Measurements from ENCODE around the gene RBMS3.
"Not testable (repeated sequence)": the region's sequence is repeated elsewhere in the genome, so short reads cannot be mapped to it uniquely, and the experiment has no call there.

The RBMS3 gene

DNA sequence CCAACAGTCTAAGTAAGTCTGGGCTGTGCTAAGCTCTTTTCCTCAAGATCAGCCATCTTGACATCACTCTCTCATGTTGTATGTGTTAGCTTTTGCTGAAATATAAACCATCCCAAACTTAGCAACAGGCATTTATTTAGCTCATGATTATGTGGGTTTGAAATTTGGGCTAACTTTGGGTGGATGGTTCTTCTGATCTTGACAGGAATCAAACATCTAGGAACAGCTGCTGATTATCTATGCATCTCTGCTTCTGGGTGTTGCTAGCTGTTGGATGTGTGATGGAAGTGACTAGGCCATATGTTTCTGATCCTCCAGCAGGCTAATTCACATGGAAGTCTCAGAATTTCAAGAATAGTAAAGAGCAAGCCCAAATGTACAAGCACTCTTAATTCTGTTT lies 710.3 kb downstream of the RBMS3 start:
- no peak for DNase-seq

DNA sequence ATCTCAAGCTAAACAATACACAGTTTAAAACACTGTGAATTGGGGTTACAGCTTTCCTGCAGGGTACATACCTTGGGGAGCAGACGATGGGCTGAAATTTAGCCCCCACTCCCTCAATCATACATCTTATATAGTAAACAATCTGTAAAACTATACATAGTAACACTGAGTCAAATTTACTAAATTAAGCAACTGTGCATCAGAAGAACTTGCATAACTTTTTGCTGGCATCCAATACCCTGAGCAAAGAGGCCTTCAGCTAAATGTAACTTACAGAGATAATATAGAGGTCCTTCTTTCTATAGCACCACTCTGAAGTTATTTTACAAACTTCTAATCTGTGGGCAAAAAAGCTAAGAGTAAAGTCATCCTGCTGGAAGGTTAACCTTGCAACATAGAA lies 721.9 kb downstream of the RBMS3 start:
- no peak for DNase-seq

- no peak for DNase-seq
These were observed 722.9 kb downstream of the RBMS3 start for GRCh38 chr3:30003741-30004140.

GRCh38 chr3:30004481-30004880 lies 723.6 kb downstream of the RBMS3 start:
- no peak for DNase-seq

- no peak for DNase-seq
These were observed 725.2 kb downstream of the RBMS3 start for GRCh38 chr3:30006111-30006510.

DNA sequence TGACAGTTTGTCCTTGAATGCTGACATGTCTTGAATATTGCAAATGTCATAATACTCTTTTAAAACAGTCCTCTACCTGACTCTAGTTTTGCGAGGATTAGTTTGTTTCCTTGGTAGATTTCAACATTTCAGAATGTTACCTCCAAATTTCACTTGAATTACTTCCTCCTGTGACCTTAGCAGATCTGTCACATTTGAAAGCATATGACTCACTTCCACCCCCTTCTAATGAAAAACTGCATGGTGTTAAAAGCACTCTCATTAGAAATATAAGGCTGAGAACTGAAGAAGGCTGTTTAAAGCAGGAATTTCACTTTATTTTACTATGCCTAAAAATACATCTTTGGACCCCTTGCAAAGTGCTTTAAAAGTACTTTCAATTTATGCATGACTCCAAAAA lies 726.8 kb downstream of the RBMS3 start:
- DNase-seq: no peak

DNA sequence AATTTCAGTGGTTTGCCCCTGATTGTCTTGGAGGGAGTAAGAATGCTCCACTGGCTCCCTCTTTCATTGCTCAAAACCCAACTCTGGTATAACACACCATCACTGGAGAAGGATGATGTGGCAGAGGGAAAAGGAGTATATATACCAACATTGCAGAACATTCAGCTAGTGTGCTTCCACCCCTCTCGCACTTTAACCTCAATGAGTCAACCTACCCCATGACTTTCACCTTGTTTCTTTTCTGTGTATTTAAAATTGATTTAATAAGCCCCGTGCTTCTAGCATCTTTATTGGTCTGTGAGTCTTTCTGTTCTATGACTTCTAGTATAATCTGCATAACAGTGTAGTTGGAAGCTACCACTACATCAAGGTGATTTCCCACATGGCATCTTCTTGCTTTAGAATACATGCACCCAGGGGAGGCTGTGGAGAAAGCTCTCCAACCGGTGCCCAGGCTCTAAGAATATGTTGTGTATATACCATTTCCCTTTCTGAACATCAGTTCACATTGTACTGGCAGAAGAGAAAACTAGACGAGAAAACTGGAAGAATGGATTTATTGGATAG lies 730.4 kb downstream of the RBMS3 start:
- no peak for DNase-seq

DNA sequence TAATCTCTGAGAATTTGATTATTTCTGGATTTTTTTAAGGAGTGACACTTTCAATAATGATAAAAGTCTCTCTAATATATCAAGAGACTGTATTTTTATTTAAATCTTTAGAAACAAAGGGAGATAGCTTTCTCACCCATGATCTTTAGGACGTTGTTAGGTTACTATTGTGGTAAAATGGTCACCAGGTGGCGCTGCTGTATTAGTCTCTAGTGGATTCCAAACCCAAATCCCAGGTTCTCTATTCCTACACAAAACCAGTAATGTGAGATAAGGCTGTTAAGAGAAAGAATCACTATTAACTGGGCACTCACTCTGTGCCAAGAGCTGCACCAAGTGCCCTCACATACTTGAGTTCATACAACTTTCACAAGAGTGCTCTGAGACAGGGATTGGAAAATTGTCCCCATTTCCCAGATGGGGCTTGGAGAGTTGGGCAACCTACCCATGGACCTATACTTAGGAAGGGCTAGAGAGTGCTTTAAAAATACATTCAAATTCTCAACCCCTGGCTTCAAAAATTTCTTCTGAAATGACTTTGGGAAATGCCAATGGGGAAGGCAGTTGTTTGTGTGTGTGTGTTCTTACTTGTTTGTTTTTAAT lies 732.2 kb downstream of the RBMS3 start:
- DNase-seq: peak; percentile 19

DNA sequence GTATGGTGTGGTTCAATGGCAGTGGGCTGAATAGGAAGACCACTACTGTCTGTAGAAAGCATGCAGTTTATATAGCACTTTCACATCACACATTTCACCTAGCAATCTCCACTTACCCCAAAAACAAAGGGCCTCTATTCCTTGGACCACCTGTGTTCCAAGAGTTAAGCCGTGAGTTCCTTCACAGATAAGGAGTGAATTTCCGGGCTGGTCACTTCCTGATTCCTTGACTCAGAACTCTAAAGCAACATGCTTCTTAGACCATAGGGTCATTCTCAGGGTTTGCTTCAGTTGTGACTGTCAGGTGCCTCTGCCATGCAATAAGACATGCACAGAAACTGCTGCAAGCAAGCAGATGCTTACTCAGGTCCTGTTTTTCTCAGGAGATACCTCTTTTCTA lies 737.0 kb downstream of the RBMS3 start:
- DNase-seq: no peak

DNA sequence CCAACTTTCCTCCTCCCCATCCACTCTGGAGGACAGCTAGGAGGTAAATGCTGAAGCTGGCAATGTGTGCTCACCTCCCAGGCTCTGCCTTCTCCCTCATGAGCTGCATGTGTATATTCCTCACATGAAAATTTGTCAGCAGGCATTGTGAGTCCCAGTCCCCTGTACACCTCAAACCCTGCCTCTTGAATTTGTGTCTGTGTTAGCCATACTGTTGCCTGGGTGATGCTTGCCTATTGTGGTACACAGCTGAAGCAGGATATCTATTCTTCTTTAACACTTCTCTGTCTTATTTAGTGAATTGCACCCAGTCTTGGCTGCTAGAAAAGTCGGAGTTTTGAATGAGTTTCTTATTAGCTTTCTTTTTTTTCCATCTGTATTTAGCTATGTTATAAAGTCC lies 739.5 kb downstream of the RBMS3 start:
- no peak for DNase-seq

GRCh38 chr3:30024466-30024865 lies 743.6 kb downstream of the RBMS3 start:
- DNase-seq: no peak

- no peak for DNase-seq
These were observed 746.0 kb downstream of the RBMS3 start for GRCh38 chr3:30026851-30027250.

GRCh38 chr3:30034246-30034991 lies 753.5 kb downstream of the RBMS3 start:
- no peak for DNase-seq

GRCh38 chr3:30035935-30036567 lies 755.2 kb downstream of the RBMS3 start:
- DNase-seq: no peak

GRCh38 chr3:30040126-30040525 lies 759.3 kb downstream of the RBMS3 start:
- DNase-seq: no peak

DNA sequence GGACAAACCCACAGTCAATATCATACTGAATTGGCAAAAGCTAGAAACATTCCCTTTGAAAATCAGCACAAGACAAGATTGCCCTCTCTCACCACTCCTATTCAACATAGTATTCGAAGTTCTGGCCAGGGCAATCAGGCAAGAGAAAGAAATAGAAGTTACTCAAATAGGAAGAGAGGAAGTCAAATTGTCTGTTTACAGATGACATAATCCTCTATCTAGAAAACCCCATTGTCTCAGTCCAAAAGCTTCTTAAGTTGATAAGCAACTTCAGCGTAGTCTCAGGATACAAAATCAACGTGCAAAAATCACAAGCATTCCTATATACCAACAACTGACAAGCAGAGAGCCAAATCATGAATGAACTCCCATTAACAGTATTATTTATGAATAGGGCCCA lies 760.6 kb downstream of the RBMS3 start:
- not testable (repeated sequence) for DNase-seq

DNA sequence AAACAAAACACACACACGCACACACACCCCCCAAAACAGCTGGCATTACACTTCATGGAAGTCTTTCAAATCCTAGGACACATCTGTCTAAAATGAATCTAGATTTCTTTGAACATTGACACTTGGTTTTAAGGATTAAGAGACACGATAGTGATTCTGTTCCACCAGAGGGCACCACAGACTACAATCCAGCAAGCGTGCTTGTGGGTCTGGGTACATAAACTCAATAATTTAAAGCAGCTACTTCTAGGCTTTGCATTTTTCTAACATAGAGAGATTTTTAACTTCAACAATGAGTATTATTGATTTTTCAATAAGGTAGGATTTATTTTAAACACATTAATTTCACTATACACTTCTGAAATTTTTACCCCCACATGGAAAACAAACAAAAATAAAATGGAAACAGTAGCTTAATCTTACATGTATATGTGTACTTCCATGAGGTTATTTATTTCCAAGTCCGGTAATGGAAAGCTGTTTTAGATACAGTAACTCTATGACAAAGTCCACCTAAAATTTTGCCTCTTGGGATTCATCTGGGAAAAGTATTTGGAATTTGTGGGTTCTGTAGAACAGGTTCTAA lies 761.5 kb downstream of the RBMS3 start:
- DNase-seq: peak; percentile 47

- DNase-seq: no peak
These were observed 762.2 kb downstream of the RBMS3 start for GRCh38 chr3:30042916-30043555.

DNA sequence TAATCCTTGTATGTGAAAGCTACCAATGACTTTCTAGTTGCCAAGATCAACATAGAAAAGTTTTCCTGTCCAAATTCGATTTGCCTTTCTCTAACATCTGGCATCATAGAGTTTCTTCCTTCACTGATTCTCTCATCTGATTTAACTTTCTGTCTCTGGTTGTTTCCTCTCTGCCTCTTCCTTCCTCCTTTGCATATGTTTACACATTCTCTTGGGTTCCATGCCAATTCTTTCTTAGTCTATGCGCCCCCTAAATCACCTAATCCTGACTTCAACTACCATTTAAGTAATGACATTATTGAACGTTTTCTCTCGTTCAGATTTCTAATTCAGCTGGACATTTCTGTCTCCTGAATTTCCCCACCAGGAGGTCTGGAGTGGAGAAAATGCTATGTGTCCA lies 763.6 kb downstream of the RBMS3 start:
- DNase-seq: no peak

DNA sequence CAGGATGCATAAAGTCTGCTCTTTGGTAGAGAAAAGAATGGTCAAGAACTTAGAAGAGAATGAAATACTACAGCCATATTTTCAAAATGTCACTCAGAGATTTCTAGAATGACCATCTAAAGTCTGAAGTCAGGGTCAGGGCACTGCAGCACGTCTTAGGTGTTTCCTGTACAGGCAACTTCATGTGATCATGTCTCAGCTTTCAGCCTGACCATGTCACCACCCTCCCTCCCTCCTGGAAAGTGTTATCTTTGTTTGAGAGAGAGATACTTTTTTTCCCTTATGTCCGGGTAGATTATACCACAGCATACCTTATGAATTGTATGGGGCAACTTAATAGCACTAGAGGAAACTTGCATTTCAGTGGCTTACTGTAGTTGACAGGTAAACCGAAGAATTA lies 767.6 kb downstream of the RBMS3 start:
- no peak for DNase-seq

GRCh38 chr3:30050116-30050515 lies 769.2 kb downstream of the RBMS3 start:
- DNase-seq: not testable (repeated sequence)

- no peak for DNase-seq
These were observed 778.4 kb downstream of the RBMS3 start for GRCh38 chr3:30059240-30059639.

All from GDM1 (cell line).